IPS-NIHi7 (cell line): Measurements from ENCODE around the gene ZNF132.
"Not testable (repeated sequence)": the region's sequence is repeated elsewhere in the genome, so short reads cannot be mapped to it uniquely, and the experiment has no call there.

ENCODE experiments used
- DNase-seq: peaks from one replicate; pipeline ENCODE4 v3.0.0; 2012; ENCODE audit warnings: mixed read lengths; ENCODE audit errors: extremely low spot score

ZNF132 gene

GRCh38 chr19:58439576-58440554 is at the start of gene ZNF132:
Gene ZNF132 (minus strand): TSS chr19:58440153. CDS start chr19:58439821, 332 bp downstream.
- DNase-seq: peak; percentile 73

- DNase-seq: not testable (repeated sequence)
Measured at GRCh38 chr19:58484349-58484748, 44.4 kb upstream of the ZNF132 start.

GRCh38 chr19:58483776-58484175 is 43.8 kb upstream of the ZNF132 start:
- DNase-seq: no peak

- DNase-seq: no peak
Measured at GRCh38 chr19:58482372-58482771, 42.4 kb upstream of the ZNF132 start.

- no peak for DNase-seq
Measured at GRCh38 chr19:58480831-58481230, 40.9 kb upstream of the ZNF132 start.

- no peak for DNase-seq
Measured at GRCh38 chr19:58480481-58480830, 40.5 kb upstream of the ZNF132 start.

GRCh38 chr19:58479736-58480480 is 40.0 kb upstream of the ZNF132 start:
- DNase-seq: no peak

GRCh38 chr19:58479303-58479702 is 39.4 kb upstream of the ZNF132 start:
- no peak for DNase-seq

GRCh38 chr19:58477871-58478270 is 37.9 kb upstream of the ZNF132 start:
- DNase-seq: no peak

GRCh38 chr19:58477130-58477529 is 37.2 kb upstream of the ZNF132 start:
- no peak for DNase-seq

GRCh38 chr19:58476498-58477015 is 36.6 kb upstream of the ZNF132 start:
- peak; percentile 28 for DNase-seq

- peak; percentile 97 for DNase-seq
Measured at GRCh38 chr19:58475714-58476497, 36.0 kb upstream of the ZNF132 start, which contains the start of gene ZNF446. Gene ZNF446 (plus strand): TSS chr19:58476352. CDS start chr19:58477219, 867 bp downstream.

GRCh38 chr19:58474997-58475713 is 35.2 kb upstream of the ZNF132 start:
- DNase-seq: no peak

GRCh38 chr19:58474291-58474996 is 34.5 kb upstream of the ZNF132 start:
- no peak for DNase-seq

- no peak for DNase-seq
Measured at GRCh38 chr19:58473775-58474174, 33.8 kb upstream of the ZNF132 start.

- DNase-seq: no peak
Measured at GRCh38 chr19:58471736-58472135, 31.8 kb upstream of the ZNF132 start.

- not testable (repeated sequence) for DNase-seq
Measured at GRCh38 chr19:58470837-58471543, 31.0 kb upstream of the ZNF132 start.

- no peak for DNase-seq
Measured at GRCh38 chr19:58469241-58470013, 29.5 kb upstream of the ZNF132 start.
